H1 (cell line): ENCODE results near the gene DKK3. TPM values are rescaled to one million over a fixed set of nuclear protein-coding genes. Genes with fewer than 3 reads are reported as not detected.

ENCODE experiments used
- MAFK ChIP-seq: IDR thresholded peaks from 2 replicates; pipeline ENCODE4 v1.6.1; 2012; ENCODE audit warnings: low read depth, mild to moderate bottlenecking, improper control_type of control experiment, low read length
- POLR2AphosphoS5 ChIP-seq: IDR thresholded peaks from 2 replicates; pipeline ENCODE4 v1.6.1; 2011; ENCODE audit warnings: low read depth, low read length
- polyA plus RNA-seq, 7 experiments: library from polyadenylated mRNA; depleted of rRNA in 3 of 7; stranded (reverse) in 5 of 7; unstranded in 2 of 7; fragments of >200 nt in 5 of 7; fragments of 200-250 nt in 2 of 7; gene quantifications; 1 replicate in 5 of 7; 2 replicates in 1 of 7; 4 replicates in 1 of 7; pipeline versions ENCODE4 v1.2.1 to v1.2.3, GENCODE V29; 2011 to 2013; ENCODE audit warnings: missing spikeins in 2 of 7, mixed read lengths in 2 of 7
- total RNA-seq: library from RNA; stranded (reverse); fragmentation: NEBNext Ultra II Directional; extraction: Animal tissue kit (Norgen Biotek cat#: 25700); gene quantifications from 2 replicates; pipeline ENCODE4 v1.2.1, GENCODE V29; 2021

Gene DKK3
- total and polyA plus RNA-seq, 2 of the 8 experiments (the other 6 are each of a cell fraction or from before 2014, with no cell fraction given) = 30.0 to 40.1 TPM

- TF ChIP-seq MAFK (no peak), POLR2AphosphoS5 (no peak)
Observed at GRCh38 chr11:11985954-11986949, 22.2 kb downstream of the DKK3 start (continued).
